H1 (cell line): ENCODE measurements around the gene MFAP3. TPM values are rescaled to one million over a fixed set of nuclear protein-coding genes. Genes with fewer than 3 reads are reported as not detected.

Experiments used
- JUND ChIP-seq: IDR thresholded peaks from 2 replicates; pipeline ENCODE4 v1.6.1; 2011; ENCODE audit warnings: mild to moderate bottlenecking, improper control_type of control experiment, low read length
- POU5F1 ChIP-seq: IDR thresholded peaks from 2 replicates; pipeline ENCODE4 v1.6.1; 2011; ENCODE audit warnings: low read depth, mild to moderate bottlenecking, low read length, moderate library complexity
- RAD21 ChIP-seq, 2 experiments: IDR thresholded peaks in 1 of 2; conservative IDR thresholded peaks in 1 of 2; 2 replicates each; pipeline ENCODE4 v1.6.1; 2011; ENCODE audit warnings: low read depth in 2 of 2, low read length in 2 of 2, improper control_type of control experiment in 1 of 2, inconsistent platforms in 1 of 2, mild to moderate bottlenecking in 1 of 2, moderate library complexity in 1 of 2
- SAP30 ChIP-seq: fragments of 300-600 bp; sonication (generic); IDR thresholded peaks from 2 replicates; pipeline ENCODE4 v1.7.1; 2012; ENCODE audit warnings: low read length, moderate library complexity, mild to moderate bottlenecking, inconsistent platforms; ENCODE audit not compliant: insufficient read depth, insufficient replicate concordance
- TCF12 ChIP-seq: IDR thresholded peaks from 2 replicates; pipeline ENCODE4 v1.6.1; 2011; ENCODE audit warnings: low read depth, mild to moderate bottlenecking, low read length
- polyA plus RNA-seq, 7 experiments: library from polyadenylated mRNA; depleted of rRNA in 3 of 7; stranded (reverse) in 5 of 7; unstranded in 2 of 7; fragments of >200 nt in 5 of 7; fragments of 200-250 nt in 2 of 7; gene quantifications; 1 replicate in 5 of 7; 2 replicates in 1 of 7; 4 replicates in 1 of 7; pipeline versions ENCODE4 v1.2.1 to v1.2.3, GENCODE V29; 2011 to 2013; ENCODE audit warnings: missing spikeins in 2 of 7, mixed read lengths in 2 of 7
- total RNA-seq: library from RNA; stranded (reverse); fragmentation: NEBNext Ultra II Directional; extraction: Animal tissue kit (Norgen Biotek cat#: 25700); gene quantifications from 2 replicates; pipeline ENCODE4 v1.2.1, GENCODE V29; 2021

MFAP3 gene
- total and polyA plus RNA-seq, 2 of the 8 experiments (the other 6 are each of a cell fraction or from before 2014, with no cell fraction given): 13.7 to 27.0 TPM

- TF ChIP-seq POU5F1 (no peak), JUND (no peak), SAP30 (no peak), RAD21 (IDR thresholded peaks at IDR 0.05 in 1 of 2, conservative IDR thresholded peaks at IDR 0.05 in 1 of 2; ENCODE audit: low read depth in 2 of 2, low read length in 2 of 2) (no peak), TCF12 (no peak)
These were observed 33.1 kb downstream of the MFAP3 start (continued) for GRCh38 chr5:154071799-154072413.
